Ovary (tissue), 3 donors: Measurements from ENCODE around the gene C6orf47.

Experiments
- CTCF ChIP-seq, 3 donors: fragments of 450-650 bp in 2 of 3; fragments of 200-600 bp in 1 of 3; IDR thresholded peaks; one replicate each; pipeline versions ENCODE4 v1.5.1 to v1.8.0; 2016 to 2022; ENCODE audit warnings: antibody characterized with exemption in 3 of 3, mild to moderate bottlenecking in 1 of 3
- POLR2A ChIP-seq: fragments of 450-650 bp; IDR thresholded peaks from one replicate; pipeline ENCODE4 v1.6.1; 2017; ENCODE audit warnings: antibody characterized with exemption, mild to moderate bottlenecking, moderate library complexity
- donor health status: DM: no; HTN: no; CAD: no.

GRCh38 chr6:31658983-31659648, 1.5 kb downstream of the C6orf47 start:
- TF ChIP-seq CTCF (IDR thresholded peaks at IDR 0.05) (no peak), POLR2A (no peak)
